ENCODE data around the gene BTG4.

BTG4 gene

GRCh38 chr11:111452817-111453552, 59.2 kb downstream of the BTG4 start:
- no peak for DNase-seq

GRCh38 chr11:111452146-111452545, 60.0 kb downstream of the BTG4 start:
- DNase-seq, result no peak

DNA sequence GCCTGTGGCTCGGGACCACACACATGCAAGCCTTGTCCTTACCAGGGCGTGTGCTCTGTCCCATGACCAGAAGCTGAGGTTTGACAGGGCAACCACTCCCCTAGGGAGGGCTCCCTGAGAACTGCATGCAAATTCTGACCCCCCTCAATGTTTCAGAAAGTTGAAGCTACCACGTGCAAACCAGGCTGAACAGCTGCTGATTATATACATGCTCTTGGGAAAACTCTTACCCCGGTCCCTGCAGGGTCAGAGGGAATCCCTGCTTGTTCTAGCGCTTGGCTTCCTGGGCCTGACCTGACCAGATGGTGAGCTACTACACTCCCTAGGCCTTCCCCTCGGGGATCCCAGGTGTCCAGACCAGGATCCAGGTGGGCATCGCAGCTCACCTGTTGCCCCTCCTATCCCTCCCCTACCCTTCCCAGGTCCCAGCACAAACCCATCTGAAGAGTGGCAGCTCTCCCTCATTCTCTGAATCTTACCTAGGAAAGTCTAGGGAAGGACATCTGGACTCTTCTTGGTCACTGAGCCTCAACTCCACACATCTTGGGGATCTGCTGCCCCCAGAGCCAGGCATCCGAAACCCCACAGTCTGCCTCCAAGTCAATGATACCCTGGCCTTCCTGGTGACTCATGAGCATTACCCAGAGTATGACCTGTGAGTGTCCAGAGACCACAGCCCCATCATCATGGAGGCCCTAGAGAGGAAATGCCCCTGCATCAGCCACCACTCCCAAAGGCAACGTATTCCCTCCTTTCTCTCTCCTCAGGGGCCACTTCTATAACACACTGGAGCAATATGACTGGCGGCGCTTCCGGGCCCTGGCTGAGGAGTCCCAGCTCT, 61.5 kb downstream of the BTG4 start:
- no peak for DNase-seq

DNA sequence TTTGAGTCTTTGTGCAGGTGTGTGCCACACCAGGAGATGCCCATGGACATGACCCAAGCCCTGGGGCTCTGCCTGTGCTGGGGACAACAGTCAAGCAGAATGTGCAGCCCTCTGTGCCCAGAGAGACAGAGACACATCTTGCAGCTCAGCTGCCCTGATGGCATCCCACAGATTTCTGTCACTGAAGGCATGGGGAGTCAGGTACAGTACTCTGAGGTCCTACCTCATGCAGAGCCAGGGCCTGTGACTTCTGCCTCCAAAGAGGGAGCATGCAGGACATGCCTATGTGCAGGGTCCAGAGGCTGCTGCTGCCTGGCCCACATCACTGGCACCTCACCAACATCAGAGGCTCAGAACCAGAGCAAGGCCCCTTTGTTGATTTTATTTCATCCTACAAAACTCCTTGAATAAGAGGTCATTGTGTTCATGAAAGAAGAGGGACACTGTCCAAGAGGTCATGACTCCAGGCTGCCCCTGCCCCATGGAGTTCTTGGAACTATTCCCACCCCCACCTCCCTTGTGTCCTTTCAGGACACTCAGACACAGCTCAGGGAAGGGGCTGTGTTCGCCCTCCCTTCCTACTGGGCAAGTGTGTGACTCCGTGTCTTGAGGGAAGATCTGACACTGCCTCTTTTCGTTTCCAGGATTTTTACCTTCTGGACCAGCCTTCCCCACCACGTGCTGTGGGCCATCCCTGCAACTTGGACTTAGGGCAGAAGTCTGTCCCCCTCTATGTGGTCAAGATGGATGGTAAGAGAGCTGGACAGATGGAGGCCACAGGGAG, 62.3 kb downstream of the BTG4 start:
- no peak for DNase-seq

- no peak for DNase-seq
Measured at GRCh38 chr11:111448831-111449557, 63.2 kb downstream of the BTG4 start.

DNA sequence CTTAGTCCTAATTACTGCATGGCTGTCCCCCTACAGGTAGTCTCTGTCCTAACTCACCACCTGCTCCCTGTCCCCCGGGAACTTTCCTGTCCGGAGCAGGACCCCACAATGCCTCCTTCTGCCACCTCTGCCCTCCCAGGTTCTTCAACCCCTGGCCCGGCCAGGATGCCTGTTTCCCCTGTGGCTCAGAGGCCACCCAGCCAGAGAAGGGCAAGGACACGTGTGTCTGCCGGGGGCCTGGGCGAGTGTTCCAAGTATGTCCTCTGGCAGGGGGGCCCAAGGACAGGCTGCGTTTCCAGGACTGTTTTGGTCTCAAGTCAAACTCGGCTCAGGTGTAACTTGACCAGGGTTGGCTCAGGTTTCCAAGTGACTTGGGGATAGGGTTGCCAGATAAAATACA, 63.8 kb downstream of the BTG4 start:
- DNase-seq, result no peak

- DNase-seq, result no peak
Measured at GRCh38 chr11:111447931-111448330, 64.3 kb downstream of the BTG4 start.

GRCh38 chr11:111447112-111447471, 65.1 kb downstream of the BTG4 start:
- DNase-seq, result no peak

- DNase-seq, result peak; percentile 73
Measured at GRCh38 chr11:111446404-111447111, 65.6 kb downstream of the BTG4 start.

GRCh38 chr11:111445586-111445985, 66.6 kb downstream of the BTG4 start:
- no peak for DNase-seq

Data from activated CD4-positive, alpha-beta T cell treated with anti-CD3 and anti-CD28 coated beads for 4 hours (primary cell).